HEK293 (cell line): ENCODE measurements around the gene SPACA5.
"Not testable (repeated sequence)": the region's sequence is repeated elsewhere in the genome, so short reads cannot be mapped to it uniquely, and the experiment has no call there.

ENCODE experiments used
- CTCF ChIA-PET: fragments of 350-600 bp; formaldehyde crosslinking; extraction: SDS; loops from one replicate; lab custom pipeline; 2021; ENCODE audit warnings: antibody characterized with exemption; lab: Yijun Ruan, JAX
- POLR2A ChIA-PET: fragments of 300-600 bp; formaldehyde crosslinking; extraction: SDS; loops from one replicate; lab custom pipeline; 2020; ENCODE audit warnings: antibody characterized with exemption, inconsistent platforms; lab: Yijun Ruan, JAX
- H3K27ac ChIP-seq: fragments of 200-500 bp; sonication (Bioruptor generic); 2 replicates; pipeline ENCODE4 v1.5.1; 2014; ENCODE audit warnings: low read depth, low read length, control low read depth, inconsistent platforms; ENCODE audit errors: extremely low read depth
- H3K36me3 ChIP-seq, 2 experiments: fragments of 200-500 bp in 1 of 2; sonication (Bioruptor generic) in 1 of 2; 1 replicate in 1 of 2; 2 replicates in 1 of 2; pipeline ENCODE4 v1.5.1; 2014 to 2017; ENCODE audit warnings: inconsistent platforms in 2 of 2, low read length in 2 of 2; ENCODE audit not compliant: control insufficient read depth in 2 of 2, insufficient read depth in 1 of 2
- H3K4me1 ChIP-seq: fragments of 200-500 bp; sonication (Bioruptor generic); 2 replicates; pipeline ENCODE4 v1.5.1; 2014; ENCODE audit warnings: mild to moderate bottlenecking, low read length, inconsistent platforms; ENCODE audit not compliant: control insufficient read depth, insufficient read depth
- H3K4me3 ChIP-seq: 2 replicates; pipeline ENCODE4 v1.5.1; 2011; ENCODE audit warnings: low read depth, mild to moderate bottlenecking, control low read depth, low read length, moderate library complexity
- H3K9me3 ChIP-seq: fragments of 200-500 bp; sonication (Bioruptor generic); 2 replicates; pipeline ENCODE4 v1.5.1; 2014; ENCODE audit warnings: low read depth, low read length, inconsistent platforms; ENCODE audit not compliant: control insufficient read depth, insufficient read depth
- PRDM1 ChIP-seq: fragments of 450-650 bp; formaldehyde crosslinking; IDR thresholded peaks from 2 replicates; pipeline ENCODE4; 2016; ENCODE audit warnings: missing biosample characterization, missing genetic modification characterization
- REST ChIP-seq: fragments of 450-650 bp; formaldehyde crosslinking; IDR thresholded peaks from 2 replicates; pipeline ENCODE4 v1.5.1; 2016; ENCODE audit warnings: missing biosample characterization, missing genetic modification characterization
- TRIM28 ChIP-seq: IDR thresholded peaks from 2 replicates; pipeline ENCODE4 v1.6.1; 2011; ENCODE audit warnings: low read length, control low read depth, borderline replicate concordance
- ZBTB11 ChIP-seq: fragments of 450-650 bp; formaldehyde crosslinking; conservative IDR thresholded peaks from 2 replicates; pipeline ENCODE4 v1.5.1; 2016; ENCODE audit warnings: low read depth, missing biosample characterization, missing genetic modification characterization
- ZBTB17 ChIP-seq: fragments of 450-650 bp; formaldehyde crosslinking; IDR thresholded peaks from 2 replicates; pipeline ENCODE4 v1.5.1; 2016; ENCODE audit warnings: missing biosample characterization, missing genetic modification characterization
- ZBTB8A ChIP-seq: fragments of 450-650 bp; formaldehyde crosslinking; IDR thresholded peaks from 2 replicates; pipeline ENCODE4 v1.5.1; 2016; ENCODE audit warnings: missing biosample characterization, missing genetic modification characterization
- ZNF112 ChIP-seq: fragments of 450-650 bp; formaldehyde crosslinking; IDR thresholded peaks from 2 replicates; pipeline ENCODE4 v1.5.0; 2017; ENCODE audit warnings: missing biosample characterization, missing genetic modification characterization
- ZNF114 ChIP-seq: fragments of 450-650 bp; formaldehyde crosslinking; IDR thresholded peaks from 2 replicates; pipeline ENCODE4 v1.5.0; 2017; ENCODE audit warnings: missing biosample characterization, missing genetic modification characterization
- ZNF211 ChIP-seq: fragments of 450-650 bp; formaldehyde crosslinking; IDR thresholded peaks from 2 replicates; pipeline ENCODE4 v1.5.1; 2016; ENCODE audit warnings: low read depth, missing biosample characterization, missing genetic modification characterization
- ZNF311 ChIP-seq: fragments of 450-650 bp; formaldehyde crosslinking; IDR thresholded peaks from 2 replicates; pipeline ENCODE4 v1.5.1; 2017; ENCODE audit warnings: missing biosample characterization, missing genetic modification characterization, borderline replicate concordance
- ZNF391 ChIP-seq: fragments of 450-650 bp; formaldehyde crosslinking; IDR thresholded peaks from 2 replicates; pipeline ENCODE4 v1.5.1; 2016; ENCODE audit warnings: low read depth, missing biosample characterization, missing genetic modification characterization, borderline replicate concordance
- ZNF473 ChIP-seq: fragments of 450-650 bp; formaldehyde crosslinking; IDR thresholded peaks from 2 replicates; pipeline ENCODE4 v1.5.1; 2017; ENCODE audit warnings: missing biosample characterization, missing genetic modification characterization
- ZNF623 ChIP-seq: fragments of 450-650 bp; formaldehyde crosslinking; IDR thresholded peaks from 2 replicates; pipeline ENCODE4 v1.5.1; 2016; ENCODE audit warnings: missing biosample characterization, missing genetic modification characterization
- ZNF629 ChIP-seq: fragments of 450-650 bp; formaldehyde crosslinking; IDR thresholded peaks from 2 replicates; pipeline ENCODE4 v1.5.1; 2017; ENCODE audit warnings: missing biosample characterization, missing genetic modification characterization
- ZNF707 ChIP-seq: fragments of 450-650 bp; formaldehyde crosslinking; IDR thresholded peaks from 2 replicates; pipeline ENCODE4 v1.5.1; 2016; ENCODE audit warnings: missing biosample characterization, missing genetic modification characterization
- ZNF76 ChIP-seq: fragments of 450-650 bp; formaldehyde crosslinking; IDR thresholded peaks from 2 replicates; pipeline ENCODE4; 2016; ENCODE audit warnings: low read depth, missing biosample characterization, missing genetic modification characterization, borderline replicate concordance
- ZNF791 ChIP-seq: fragments of 450-650 bp; formaldehyde crosslinking; IDR thresholded peaks from 2 replicates; pipeline ENCODE4 v1.5.1; 2016; ENCODE audit warnings: missing biosample characterization, missing genetic modification characterization
- ZNF837 ChIP-seq: fragments of 450-650 bp; formaldehyde crosslinking; IDR thresholded peaks from 2 replicates; pipeline ENCODE4 v1.5.1; 2016; ENCODE audit warnings: missing biosample characterization, missing genetic modification characterization
- TF ChIP-seq, protein P1 (sequence below): fragments of 450-650 bp; formaldehyde crosslinking; IDR thresholded peaks from 2 replicates; pipeline ENCODE4 v1.5.1; 2016; ENCODE audit warnings: missing biosample characterization, missing genetic modification characterization

The SPACA5 gene

GRCh38 chrX:48006688-48007087 is at the start of gene SPACA5:
Gene SPACA5, plus strand, starts transcription at chrX:48006988. Its CDS starts 815 bp downstream, at chrX:48007803.
- H3K4me1 ChIP-seq, CTCF ChIA-PET, H3K36me3 ChIP-seq, H3K9me3 ChIP-seq, H3K27ac ChIP-seq, POLR2A ChIA-PET, H3K4me3 ChIP-seq: not testable (repeated sequence)

GRCh38 chrX:47958206-47958605 is 48.6 kb upstream of the SPACA5 start:
- POLR2A ChIA-PET, H3K36me3 ChIP-seq, H3K4me1 ChIP-seq, H3K9me3 ChIP-seq, H3K4me3 ChIP-seq, H3K27ac ChIP-seq: not testable (repeated sequence)
- CTCF ChIA-PET: interaction anchor here (0.7 kb wide), 1 partner anchor 65 kb away, joined by 3 read pairs; no protein-coding TSS in a partner anchor

GRCh38 chrX:47958761-47959342 is 47.9 kb upstream of the SPACA5 start:
- Histone ChIP-seq H3K4me3 (no peak overlapping the region), H3K36me3 (no peaks in the 10 kb centered on the region), H3K27ac (no peak overlapping the region), H3K4me1 (no peaks in the 10 kb centered on the region), H3K9me3 (no peaks in the 10 kb centered on the region)
- ChIA-PET POLR2A (no interaction called here), CTCF (interaction anchor here (0.9 to 1.5 kb wide), 3 partner anchors 14 to 105 kb away, joined by 3 to 9 read pairs (median 5); no protein-coding TSS in a partner anchor)
- TF ChIP-seq ZNF211 (no peak), REST (tag by site-specific recombination) (no peak), ZNF311 (no peak), PRDM1 (no peak)

GRCh38 chrX:47960406-47960805 is 46.4 kb upstream of the SPACA5 start:
- CTCF ChIA-PET: interaction anchor here (0.6 to 1.3 kb wide), 3 partner anchors 63 to 536 kb away, joined by 3 to 4 read pairs (median 3); no protein-coding TSS in a partner anchor
- TF ChIP-seq ZNF707 (no peak), ZBTB11 (no peak), ZNF473 (tag by site-specific recombination) (no peak), ZNF76 (tag by site-specific recombination) (no peak), ZNF623 (tag by site-specific recombination) (no peak), ZNF114 (tag by site-specific recombination) (no peak), ZBTB8A (no peak), ZNF112 (tag by site-specific recombination) (no peak), ZNF391 (no peak), ZBTB17 (tag by site-specific recombination) (no peak), ZNF791 (tag by site-specific recombination) (no peak), TRIM28 (no peak), ZNF837 (no peak), ZNF629 (no peak)
- TF ChIP-seq, protein P1, sequence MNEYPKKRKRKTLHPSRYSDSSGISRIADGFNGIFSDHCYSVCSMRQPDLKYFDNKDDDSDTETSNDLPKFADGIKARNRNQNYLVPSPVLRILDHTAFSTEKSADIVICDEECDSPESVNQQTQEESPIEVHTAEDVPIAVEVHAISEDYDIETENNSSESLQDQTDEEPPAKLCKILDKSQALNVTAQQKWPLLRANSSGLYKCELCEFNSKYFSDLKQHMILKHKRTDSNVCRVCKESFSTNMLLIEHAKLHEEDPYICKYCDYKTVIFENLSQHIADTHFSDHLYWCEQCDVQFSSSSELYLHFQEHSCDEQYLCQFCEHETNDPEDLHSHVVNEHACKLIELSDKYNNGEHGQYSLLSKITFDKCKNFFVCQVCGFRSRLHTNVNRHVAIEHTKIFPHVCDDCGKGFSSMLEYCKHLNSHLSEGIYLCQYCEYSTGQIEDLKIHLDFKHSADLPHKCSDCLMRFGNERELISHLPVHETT (tag by site-specific recombination): no peak

More at GRCh38 chrX:47960406-47960805, 46.4 kb upstream of the SPACA5 start:
- Histone ChIP-seq H3K4me1 (no peaks in the 10 kb centered on the region), H3K4me3 (no peak overlapping the region), H3K36me3 (no peaks in the 10 kb centered on the region), H3K27ac (no peak overlapping the region), H3K9me3 (no peaks in the 10 kb centered on the region)
- POLR2A ChIA-PET: no interaction called here
